DMS53 treated with DMSO at 0.1 percent for 48 hours (cell line): Measurements from ENCODE around the gene WDR48.

Source experiments
- DNase-seq: peaks from one replicate; lab custom pipeline; 2025; ENCODE audit not compliant: unreplicated experiment; lab: John Stamatoyannopoulos, UW

Gene WDR48

GRCh38 chr3:39063143-39063542 is 11.3 kb downstream of the WDR48 start:
- DNase-seq = no peak

GRCh38 chr3:39064646-39065045 is 12.8 kb downstream of the WDR48 start:
- no peak for DNase-seq

- no peak for DNase-seq
These were observed 13.4 kb downstream of the WDR48 start for GRCh38 chr3:39065197-39065596.

GRCh38 chr3:39067286-39067685 is 15.5 kb downstream of the WDR48 start:
- DNase-seq = no peak

GRCh38 chr3:39068556-39068955 is 16.7 kb downstream of the WDR48 start:
- DNase-seq = no peak

- DNase-seq = no peak
These were observed 24.1 kb downstream of the WDR48 start for GRCh38 chr3:39075910-39076309.

- no peak for DNase-seq
These were observed 27.7 kb downstream of the WDR48 start for GRCh38 chr3:39079530-39079929.

- no peak for DNase-seq
These were observed 28.2 kb downstream of the WDR48 start for GRCh38 chr3:39080026-39080425.

GRCh38 chr3:39082666-39083313 is 31.0 kb downstream of the WDR48 start:
- no peak for DNase-seq

GRCh38 chr3:39086144-39086543 is 34.3 kb downstream of the WDR48 start:
- DNase-seq = no peak

- no peak for DNase-seq
These were observed 36.6 kb downstream of the WDR48 start for GRCh38 chr3:39088456-39088855.

GRCh38 chr3:39088889-39089288 is 37.1 kb downstream of the WDR48 start:
- no peak for DNase-seq

- DNase-seq = no peak
These were observed 39.1 kb downstream of the WDR48 start for GRCh38 chr3:39090922-39091321.

GRCh38 chr3:39094851-39095677 is 43.2 kb downstream of the WDR48 start:
- no peak for DNase-seq

GRCh38 chr3:39095778-39096177 is 44.0 kb downstream of the WDR48 start:
- DNase-seq = no peak

- DNase-seq = no peak
These were observed 45.0 kb downstream of the WDR48 start for GRCh38 chr3:39096775-39097174.

GRCh38 chr3:39097716-39098472 is 46.1 kb downstream of the WDR48 start:
- DNase-seq = no peak

- no peak for DNase-seq
These were observed 46.7 kb downstream of the WDR48 start for GRCh38 chr3:39098473-39099000.

GRCh38 chr3:39099242-39099641 is 47.4 kb downstream of the WDR48 start:
- no peak for DNase-seq

- no peak for DNase-seq
These were observed 48.1 kb downstream of the WDR48 start for GRCh38 chr3:39099738-39100499.

GRCh38 chr3:39100500-39100886 is 48.7 kb downstream of the WDR48 start:
- DNase-seq = no peak
